HG03139 (cell line): ENCODE results near the gene UBD.

Experiments used
- ATAC-seq: cut with Tn5 transposase; IDR thresholded peaks from one replicate; pipeline ENCODE4 v1.9.1; 2021; ENCODE audit not compliant: unreplicated experiment

Gene UBD

GRCh38 chr6:29524044-29524443 is 35.5 kb downstream of the UBD start:
- ATAC-seq: no peak

GRCh38 chr6:29522227-29522626 is 37.3 kb downstream of the UBD start:
- ATAC-seq: no peak

- ATAC-seq: no peak
These were observed 38.4 kb downstream of the UBD start for GRCh38 chr6:29521006-29521680.

- ATAC-seq: no peak
These were observed 39.3 kb downstream of the UBD start for GRCh38 chr6:29520232-29520631.

- ATAC-seq: no peak
These were observed 40.1 kb downstream of the UBD start for GRCh38 chr6:29519291-29520010.

GRCh38 chr6:29517728-29518440 is 41.6 kb downstream of the UBD start:
- ATAC-seq: no peak

GRCh38 chr6:29517245-29517644 is 42.3 kb downstream of the UBD start:
- ATAC-seq: no peak

- ATAC-seq: no peak
These were observed 43.4 kb downstream of the UBD start for GRCh38 chr6:29516108-29516507.

GRCh38 chr6:29510746-29511300 is 48.7 kb downstream of the UBD start:
- no peak for ATAC-seq

- no peak for ATAC-seq
These were observed 49.3 kb downstream of the UBD start for GRCh38 chr6:29510202-29510601.

GRCh38 chr6:29509711-29510110 is 49.8 kb downstream of the UBD start:
- ATAC-seq: no peak

GRCh38 chr6:29509239-29509638 is 50.3 kb downstream of the UBD start:
- ATAC-seq: no peak

- no peak for ATAC-seq
These were observed 52.2 kb downstream of the UBD start for GRCh38 chr6:29507319-29507718.

GRCh38 chr6:29506446-29507067 is 53.0 kb downstream of the UBD start:
- ATAC-seq: no peak

GRCh38 chr6:29505808-29506207 is 53.7 kb downstream of the UBD start:
- no peak for ATAC-seq
